Suprapubic skin (tissue), 4 donors: ENCODE results near the gene ENKD1. TPM values are rescaled to one million over a fixed set of nuclear protein-coding genes. Genes with fewer than 3 reads are reported as not detected.

ENCODE experiments used
- DNase-seq, 2 donors: peaks; one replicate each; pipeline ENCODE4 v3.0.0-alpha.2; 2019; ENCODE audit warnings: low spot score in 2 of 2
- H3K27ac ChIP-seq: fragments of 200-600 bp; sonication (generic); one replicate; pipeline ENCODE4 v1.5.1; 2019
- H3K27me3 ChIP-seq: fragments of 200-600 bp; sonication (generic); one replicate; pipeline ENCODE4 v1.5.1; 2019
- H3K36me3 ChIP-seq: fragments of 200-600 bp; sonication (generic); one replicate; pipeline ENCODE4 v1.5.1; 2019
- H3K4me1 ChIP-seq: fragments of 200-600 bp; sonication (generic); one replicate; pipeline ENCODE4 v1.5.1; 2019
- H3K4me3 ChIP-seq: fragments of 200-600 bp; sonication (generic); one replicate; pipeline ENCODE4 v1.5.1; 2019; ENCODE audit warnings: mild to moderate bottlenecking
- H3K9me3 ChIP-seq: fragments of 200-600 bp; sonication (generic); one replicate; pipeline ENCODE4 v1.5.1; 2019
- EP300 ChIP-seq: sonication (generic); formaldehyde crosslinking; IDR thresholded peaks from one replicate; pipeline ENCODE4 v1.6.1; 2017; ENCODE audit warnings: antibody characterized with exemption
- POLR2A ChIP-seq, 2 donors: fragments of 450-650 bp; IDR thresholded peaks; one replicate each; pipeline ENCODE4 v1.6.1; 2017; ENCODE audit warnings: antibody characterized with exemption in 2 of 2, mild to moderate bottlenecking in 2 of 2, moderate library complexity in 2 of 2
- POLR2AphosphoS5 ChIP-seq, 3 donors: sonication (generic); formaldehyde crosslinking; IDR thresholded peaks; one replicate each; pipeline ENCODE4 v1.6.1; 2017; ENCODE audit warnings: antibody characterized with exemption in 3 of 3
- WGBS: methylation state at CpG from one replicate; pipeline ENCODE4 v1.1.5; 2018; 5-methylcytosine and 5-hydroxymethylcytosine counted together
- total RNA-seq, 4 donors: library from RNA; depleted of rRNA; stranded (reverse); fragments of >200 nt; gene quantifications; one replicate each; pipeline ENCODE4 v1.1.0, GENCODE V29; 2016
- TF ChIP-seq, protein P1 (sequence below), 2 donors: fragments of 200-600 bp in 1 of 2; fragments of 450-650 bp in 1 of 2; sonication (generic) in 1 of 2; IDR thresholded peaks; one replicate each; pipeline ENCODE4 v1.5.1; 2016 to 2019; ENCODE audit warnings: antibody characterized with exemption in 2 of 2, mild to moderate bottlenecking in 1 of 2, moderate library complexity in 1 of 2

ENKD1 gene
- 10 to 100 TPM; 10.1 to 33.6 (median 13.7) TPM for total RNA-seq

- WGBS: 2% methylated on average over 13 of the region's 78 CpGs
- TF ChIP-seq POLR2AphosphoS5 (IDR thresholded peaks at IDR 0.05) (peak in 1 of 3 donors; percentile 9), POLR2A (IDR thresholded peaks at IDR 0.05) (no peak)
- TF ChIP-seq, protein P1, sequence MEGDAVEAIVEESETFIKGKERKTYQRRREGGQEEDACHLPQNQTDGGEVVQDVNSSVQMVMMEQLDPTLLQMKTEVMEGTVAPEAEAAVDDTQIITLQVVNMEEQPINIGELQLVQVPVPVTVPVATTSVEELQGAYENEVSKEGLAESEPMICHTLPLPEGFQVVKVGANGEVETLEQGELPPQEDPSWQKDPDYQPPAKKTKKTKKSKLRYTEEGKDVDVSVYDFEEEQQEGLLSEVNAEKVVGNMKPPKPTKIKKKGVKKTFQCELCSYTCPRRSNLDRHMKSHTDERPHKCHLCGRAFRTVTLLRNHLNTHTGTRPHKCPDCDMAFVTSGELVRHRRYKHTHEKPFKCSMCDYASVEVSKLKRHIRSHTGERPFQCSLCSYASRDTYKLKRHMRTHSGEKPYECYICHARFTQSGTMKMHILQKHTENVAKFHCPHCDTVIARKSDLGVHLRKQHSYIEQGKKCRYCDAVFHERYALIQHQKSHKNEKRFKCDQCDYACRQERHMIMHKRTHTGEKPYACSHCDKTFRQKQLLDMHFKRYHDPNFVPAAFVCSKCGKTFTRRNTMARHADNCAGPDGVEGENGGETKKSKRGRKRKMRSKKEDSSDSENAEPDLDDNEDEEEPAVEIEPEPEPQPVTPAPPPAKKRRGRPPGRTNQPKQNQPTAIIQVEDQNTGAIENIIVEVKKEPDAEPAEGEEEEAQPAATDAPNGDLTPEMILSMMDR (IDR thresholded peaks at IDR 0.05): no peak
- peak within 1 kb of the TSS; percentile 83 for H3K27ac ChIP-seq
- H3K4me3 ChIP-seq: peak within 1 kb of the TSS; percentile 91
- H3K4me1 ChIP-seq: peaks cover 33% of the 10 kb centered on the region
- no peaks in the 10 kb centered on the region for H3K9me3 ChIP-seq
- H3K27me3 ChIP-seq: no peaks in the 10 kb centered on the region
- peak; percentile 90 to 92 for DNase-seq
- H3K36me3 ChIP-seq: peaks cover 14% of the 10 kb centered on the region
Measured at GRCh38 chr16:67666559-67667452, at the start of gene ENKD1, which contains the start of gene C16orf86. ENKD1 (minus strand) TSS chr16:67666750; CDS start chr16:67666442, 308 bp downstream. C16orf86 (plus strand) TSS chr16:67666814; CDS start chr16:67666971, 157 bp downstream.

DNA sequence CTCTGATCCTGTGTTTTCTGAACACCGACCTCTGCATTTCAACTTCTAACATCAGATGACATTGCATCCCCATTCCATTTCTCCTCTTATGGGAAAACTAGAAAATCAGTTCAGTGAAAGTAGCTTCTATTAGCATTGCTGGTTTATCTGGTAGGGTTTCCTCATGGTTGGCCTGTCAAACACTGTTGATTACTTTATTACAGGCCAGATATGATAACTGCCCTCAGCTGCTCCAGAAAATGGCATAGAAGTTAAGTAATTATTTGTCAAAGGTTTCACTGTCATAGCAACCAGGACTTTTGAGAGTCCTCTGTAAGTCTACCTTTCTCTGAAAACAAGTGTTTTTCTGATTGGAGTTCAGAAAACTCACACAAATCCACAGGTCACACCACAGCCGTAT lies 49.5 kb upstream of the ENKD1 start:
- no peaks in the 10 kb centered on the region for H3K9me3 ChIP-seq
- no peak for DNase-seq
- H3K27me3 ChIP-seq: no peaks in the 10 kb centered on the region
- H3K36me3 ChIP-seq: no peaks in the 10 kb centered on the region
- no peak overlapping the region for H3K27ac ChIP-seq
- 95% methylated on average over 2 of the region's 2 CpGs for WGBS
- H3K4me1 ChIP-seq: peaks cover 26% of the 10 kb centered on the region
- H3K4me3 ChIP-seq: no peak overlapping the region
- TF ChIP-seq POLR2AphosphoS5 (IDR thresholded peaks at IDR 0.05) (no peak), POLR2A (IDR thresholded peaks at IDR 0.05) (no peak), EP300 (no peak)
- TF ChIP-seq, protein P1 (IDR thresholded peaks at IDR 0.05): no peak

GRCh38 chr16:67714522-67714921 lies 48.0 kb upstream of the ENKD1 start:
- H3K4me3 ChIP-seq: no peak overlapping the region
- H3K36me3 ChIP-seq: no peaks in the 10 kb centered on the region
- 93% methylated on average over 1 of the region's 1 CpG for WGBS
- no peaks in the 10 kb centered on the region for H3K9me3 ChIP-seq
- H3K27me3 ChIP-seq: no peaks in the 10 kb centered on the region
- TF ChIP-seq, protein P1 (IDR thresholded peaks at IDR 0.05): no peak
- no peak for TF ChIP-seq POLR2A (IDR thresholded peaks at IDR 0.05)
- no peak for TF ChIP-seq POLR2AphosphoS5 (IDR thresholded peaks at IDR 0.05)
- TF ChIP-seq EP300: no peak
- DNase-seq: no peak
- H3K27ac ChIP-seq: no peak overlapping the region
- H3K4me1 ChIP-seq: peaks cover 13% of the 10 kb centered on the region

- H3K27ac ChIP-seq: no peak overlapping the region
Measured at GRCh38 chr16:67713647-67714273, 47.2 kb upstream of the ENKD1 start.

More at GRCh38 chr16:67713647-67714273, 47.2 kb upstream of the ENKD1 start:
- Histone ChIP-seq H3K4me3 (no peak overlapping the region), H3K36me3 (no peaks in the 10 kb centered on the region), H3K9me3 (no peaks in the 10 kb centered on the region), H3K27me3 (no peaks in the 10 kb centered on the region), H3K4me1 (peaks cover 17% of the 10 kb centered on the region)
- WGBS: 91% methylated on average over 5 of the region's 5 CpGs
- TF ChIP-seq, protein P1 (IDR thresholded peaks at IDR 0.05): no peak
- TF ChIP-seq POLR2A (IDR thresholded peaks at IDR 0.05) (no peak), EP300 (no peak), POLR2AphosphoS5 (IDR thresholded peaks at IDR 0.05) (no peak)
- DNase-seq: no peak
